Neural cell (in vitro differentiated cells): ENCODE measurements around the gene UBE2H. TPM values are rescaled to one million over a fixed set of nuclear protein-coding genes. Genes with fewer than 3 reads are reported as not detected.

ENCODE experiments used
- H2AFZ ChIP-seq: fragments of 200-600, 300-800 bp; sonication (generic), shearing (Covaris generic); 2 replicates; pipeline ENCODE4 v1.6.0; 2014; ENCODE audit warnings: low read depth, mild to moderate bottlenecking, antibody characterized with exemption, low read length, moderate library complexity
- H3F3A ChIP-seq: fragments of 200-600 bp; shearing (Covaris generic); 2 replicates; pipeline ENCODE4 v1.6.1; 2016; ENCODE audit warnings: mild to moderate bottlenecking, moderate library complexity, mixed read lengths, antibody characterized with exemption, low read length; ENCODE audit not compliant: insufficient read depth, poor library complexity, severe bottlenecking
- H3K27ac ChIP-seq: fragments of 200-600, 300-800 bp; sonication (generic), shearing (Covaris generic); 2 replicates; pipeline ENCODE4 v1.5.1; 2014; ENCODE audit warnings: mild to moderate bottlenecking, low read length, moderate library complexity
- H3K27me3 ChIP-seq: fragments of 300-800, 200-600 bp; sonication (generic), shearing (Covaris generic); 2 replicates; pipeline ENCODE4 v1.6.0; 2014; ENCODE audit warnings: mild to moderate bottlenecking, low read depth, low read length, moderate library complexity; ENCODE audit not compliant: insufficient read depth
- H3K36me3 ChIP-seq: fragments of 300-800, 200-600 bp; sonication (generic), shearing (Covaris generic); 2 replicates; pipeline ENCODE4 v1.5.1; 2014; ENCODE audit warnings: mild to moderate bottlenecking, antibody characterized with exemption, low read length, moderate library complexity; ENCODE audit not compliant: insufficient read depth
- H3K4me2 ChIP-seq: fragments of 300-800, 200-600 bp; sonication (generic), shearing (Covaris generic); 2 replicates; pipeline ENCODE4 v1.6.0; 2014; ENCODE audit warnings: mild to moderate bottlenecking, low read length
- H3K4me3 ChIP-seq: fragments of 300-800, 200-600 bp; sonication (generic), shearing (Covaris generic); 2 replicates; pipeline ENCODE4 v1.5.1; 2014; ENCODE audit warnings: mild to moderate bottlenecking, low read length, moderate library complexity
- H3K79me2 ChIP-seq: fragments of 200-600 bp; shearing (Covaris generic); replicated peaks from 2 replicates; pipeline ENCODE4 v1.6.0; 2014; ENCODE audit warnings: mild to moderate bottlenecking, low read length, moderate library complexity; ENCODE audit not compliant: insufficient read depth
- H3K9ac ChIP-seq: fragments of 300-800, 200-600 bp; sonication (generic), shearing (Covaris generic); 2 replicates; pipeline ENCODE4 v1.6.1; 2016; ENCODE audit warnings: mild to moderate bottlenecking, low read length, mixed read lengths
- H3K9me2 ChIP-seq: fragments of 200-600 bp; shearing (Covaris generic); 2 replicates; pipeline ENCODE4 v1.6.1; 2016; ENCODE audit warnings: mild to moderate bottlenecking, low read length, mixed read lengths; ENCODE audit not compliant: insufficient read depth
- H3K9me3 ChIP-seq: fragments of 200-600, 300-800 bp; sonication (generic), shearing (Covaris generic); 2 replicates; pipeline ENCODE4 v1.6.1; 2016; ENCODE audit warnings: mild to moderate bottlenecking, mixed run types, low read length, moderate library complexity, mixed read lengths
- H4K20me1 ChIP-seq: fragments of 200-600 bp; shearing (Covaris generic); 2 replicates; pipeline ENCODE4 v1.6.1; 2016; ENCODE audit warnings: mild to moderate bottlenecking, mixed run types; ENCODE audit not compliant: insufficient read depth
- EP300 ChIP-seq: fragments of 450-650 bp; conservative IDR thresholded peaks from 2 replicates; pipeline ENCODE4 v1.6.1; 2014; ENCODE audit warnings: antibody characterized with exemption, mild to moderate bottlenecking, moderate library complexity; ENCODE audit not compliant: poor library complexity, severe bottlenecking
- EZH2 ChIP-seq: fragments of 200-600, 300-800 bp; shearing (Covaris generic), sonication (generic); IDR thresholded peaks from 2 replicates; pipeline ENCODE4 v1.6.1; 2014; ENCODE audit warnings: antibody characterized with exemption, low read length, borderline replicate concordance, mild to moderate bottlenecking; ENCODE audit not compliant: insufficient read depth, poor library complexity, severe bottlenecking
- MXI1 ChIP-seq: fragments of 450-650 bp; conservative IDR thresholded peaks from 2 replicates; pipeline ENCODE4 v1.6.1; 2014; ENCODE audit warnings: antibody characterized with exemption, mild to moderate bottlenecking; ENCODE audit not compliant: poor library complexity, severe bottlenecking
- POLR2AphosphoS5 ChIP-seq: IDR thresholded peaks from 2 replicates; pipeline ENCODE4 v1.6.1; 2012
- RAD21 ChIP-seq: fragments of 450-650 bp; conservative IDR thresholded peaks from 2 replicates; pipeline ENCODE4 v1.6.1; 2014; ENCODE audit warnings: antibody characterized with exemption, mild to moderate bottlenecking, moderate library complexity
- SMC3 ChIP-seq: fragments of 450-650 bp; conservative IDR thresholded peaks from 2 replicates; pipeline ENCODE4 v1.6.1; 2014; ENCODE audit warnings: antibody characterized with exemption, mild to moderate bottlenecking, moderate library complexity; ENCODE audit not compliant: poor library complexity
- TAF1 ChIP-seq: IDR thresholded peaks from 2 replicates; pipeline ENCODE4 v1.6.1; 2012; ENCODE audit warnings: low read depth
- polyA plus RNA-seq: library from polyadenylated mRNA; depleted of rRNA; stranded (reverse); fragments of >200 nt; gene quantifications from 2 replicates; pipeline ENCODE4 v1.2.3, GENCODE V29; 2014
- TF ChIP-seq, protein P1 (sequence below): IDR thresholded peaks from 2 replicates; pipeline ENCODE4 v1.6.1; 2012; ENCODE audit warnings: borderline replicate concordance
- TF ChIP-seq, protein P2 (sequence below): fragments of 450-650 bp; IDR thresholded peaks from 2 replicates; pipeline ENCODE4 v1.5.1; 2014; ENCODE audit warnings: antibody characterized with exemption, mild to moderate bottlenecking, moderate library complexity; ENCODE audit not compliant: poor library complexity, severe bottlenecking

UBE2H gene
- polyA plus RNA-seq, 1 donor from 2014 or later: 96.1 TPM

DNA sequence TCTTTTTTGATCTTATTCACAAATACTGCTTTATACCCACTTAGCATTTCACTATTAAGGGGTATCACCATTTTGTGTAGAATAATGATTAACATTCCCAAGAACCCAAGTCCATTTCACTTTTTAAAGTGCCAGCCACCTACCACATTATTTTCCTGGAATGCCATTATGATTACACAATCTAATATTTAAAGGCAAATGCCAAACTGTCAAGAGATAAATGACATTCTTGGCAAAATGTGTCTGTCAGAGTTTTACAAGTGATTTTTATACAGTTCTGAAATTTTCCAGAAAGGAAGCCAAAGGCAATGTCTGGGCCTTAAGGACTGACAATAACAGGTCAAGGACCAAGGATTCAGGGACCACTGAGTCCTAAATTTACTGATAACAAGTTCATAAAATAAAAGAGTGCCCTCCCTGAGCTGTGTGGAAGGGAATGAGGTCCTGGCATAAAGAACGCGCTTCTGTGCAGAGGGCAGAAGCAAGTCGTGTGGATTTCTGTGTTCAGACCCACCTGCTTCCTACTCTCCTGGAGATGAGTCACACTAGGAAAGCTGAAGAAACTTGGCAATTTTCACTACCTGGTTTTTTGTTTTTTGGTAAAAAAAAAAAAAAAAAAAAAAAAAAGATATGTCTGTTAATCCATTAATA is 66.5 kb downstream of the UBE2H start:
- no peaks in the 10 kb centered on the region for H4K20me1 ChIP-seq

DNA sequence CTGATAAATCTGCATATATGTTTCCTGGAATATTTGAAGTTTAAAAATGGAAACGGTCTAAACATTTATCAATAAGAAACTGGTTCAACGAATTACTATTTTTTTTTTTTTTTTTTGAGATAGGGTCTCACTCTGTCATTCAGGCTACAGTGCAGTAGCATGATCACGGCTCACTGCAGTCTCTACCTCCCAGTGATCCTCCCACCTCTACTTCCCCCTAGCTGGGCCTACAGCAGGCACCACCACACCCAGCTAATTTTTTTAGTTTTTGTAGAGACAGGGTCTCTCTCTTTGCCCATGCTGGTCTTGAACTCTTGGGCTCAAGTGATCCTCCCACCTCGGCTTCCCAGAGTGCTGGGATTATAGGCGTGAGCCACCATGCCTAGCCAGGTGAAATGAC is 68.3 kb downstream of the UBE2H start:
- H3K27me3 ChIP-seq: no peaks in the 10 kb centered on the region
- no peaks in the 10 kb centered on the region for H4K20me1 ChIP-seq
- H3K9me3 ChIP-seq: no peaks in the 10 kb centered on the region
- no peak for TF ChIP-seq TAF1
- TF ChIP-seq POLR2AphosphoS5: no peak
- no peak for TF ChIP-seq EP300
- TF ChIP-seq, protein P1, sequence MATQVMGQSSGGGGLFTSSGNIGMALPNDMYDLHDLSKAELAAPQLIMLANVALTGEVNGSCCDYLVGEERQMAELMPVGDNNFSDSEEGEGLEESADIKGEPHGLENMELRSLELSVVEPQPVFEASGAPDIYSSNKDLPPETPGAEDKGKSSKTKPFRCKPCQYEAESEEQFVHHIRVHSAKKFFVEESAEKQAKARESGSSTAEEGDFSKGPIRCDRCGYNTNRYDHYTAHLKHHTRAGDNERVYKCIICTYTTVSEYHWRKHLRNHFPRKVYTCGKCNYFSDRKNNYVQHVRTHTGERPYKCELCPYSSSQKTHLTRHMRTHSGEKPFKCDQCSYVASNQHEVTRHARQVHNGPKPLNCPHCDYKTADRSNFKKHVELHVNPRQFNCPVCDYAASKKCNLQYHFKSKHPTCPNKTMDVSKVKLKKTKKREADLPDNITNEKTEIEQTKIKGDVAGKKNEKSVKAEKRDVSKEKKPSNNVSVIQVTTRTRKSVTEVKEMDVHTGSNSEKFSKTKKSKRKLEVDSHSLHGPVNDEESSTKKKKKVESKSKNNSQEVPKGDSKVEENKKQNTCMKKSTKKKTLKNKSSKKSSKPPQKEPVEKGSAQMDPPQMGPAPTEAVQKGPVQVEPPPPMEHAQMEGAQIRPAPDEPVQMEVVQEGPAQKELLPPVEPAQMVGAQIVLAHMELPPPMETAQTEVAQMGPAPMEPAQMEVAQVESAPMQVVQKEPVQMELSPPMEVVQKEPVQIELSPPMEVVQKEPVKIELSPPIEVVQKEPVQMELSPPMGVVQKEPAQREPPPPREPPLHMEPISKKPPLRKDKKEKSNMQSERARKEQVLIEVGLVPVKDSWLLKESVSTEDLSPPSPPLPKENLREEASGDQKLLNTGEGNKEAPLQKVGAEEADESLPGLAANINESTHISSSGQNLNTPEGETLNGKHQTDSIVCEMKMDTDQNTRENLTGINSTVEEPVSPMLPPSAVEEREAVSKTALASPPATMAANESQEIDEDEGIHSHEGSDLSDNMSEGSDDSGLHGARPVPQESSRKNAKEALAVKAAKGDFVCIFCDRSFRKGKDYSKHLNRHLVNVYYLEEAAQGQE: no peak
- TF ChIP-seq EZH2: no peak
- TF ChIP-seq RAD21: no peak
- TF ChIP-seq, protein P2, sequence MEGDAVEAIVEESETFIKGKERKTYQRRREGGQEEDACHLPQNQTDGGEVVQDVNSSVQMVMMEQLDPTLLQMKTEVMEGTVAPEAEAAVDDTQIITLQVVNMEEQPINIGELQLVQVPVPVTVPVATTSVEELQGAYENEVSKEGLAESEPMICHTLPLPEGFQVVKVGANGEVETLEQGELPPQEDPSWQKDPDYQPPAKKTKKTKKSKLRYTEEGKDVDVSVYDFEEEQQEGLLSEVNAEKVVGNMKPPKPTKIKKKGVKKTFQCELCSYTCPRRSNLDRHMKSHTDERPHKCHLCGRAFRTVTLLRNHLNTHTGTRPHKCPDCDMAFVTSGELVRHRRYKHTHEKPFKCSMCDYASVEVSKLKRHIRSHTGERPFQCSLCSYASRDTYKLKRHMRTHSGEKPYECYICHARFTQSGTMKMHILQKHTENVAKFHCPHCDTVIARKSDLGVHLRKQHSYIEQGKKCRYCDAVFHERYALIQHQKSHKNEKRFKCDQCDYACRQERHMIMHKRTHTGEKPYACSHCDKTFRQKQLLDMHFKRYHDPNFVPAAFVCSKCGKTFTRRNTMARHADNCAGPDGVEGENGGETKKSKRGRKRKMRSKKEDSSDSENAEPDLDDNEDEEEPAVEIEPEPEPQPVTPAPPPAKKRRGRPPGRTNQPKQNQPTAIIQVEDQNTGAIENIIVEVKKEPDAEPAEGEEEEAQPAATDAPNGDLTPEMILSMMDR: no peak
- no peak for TF ChIP-seq SMC3
- no peak for TF ChIP-seq MXI1
- H3K9me2 ChIP-seq: no peaks in the 10 kb centered on the region
- H3K79me2 ChIP-seq: peaks cover 19% of the 10 kb centered on the region
- H3K4me3 ChIP-seq: no peak overlapping the region
- H3K9ac ChIP-seq: no peak overlapping the region
- no peaks in the 10 kb centered on the region for H3K36me3 ChIP-seq
- no peak overlapping the region for H2AFZ ChIP-seq
- H3K27ac ChIP-seq: no peak overlapping the region
- H3F3A ChIP-seq: no peaks in the 10 kb centered on the region
- no peak overlapping the region for H3K4me2 ChIP-seq

More for the DNA sequence above, 66.5 kb downstream of the UBE2H start:
- no peak overlapping the region for H3K9ac ChIP-seq
- H3K27me3 ChIP-seq: no peaks in the 10 kb centered on the region
- H3F3A ChIP-seq: no peaks in the 10 kb centered on the region
- no peaks in the 10 kb centered on the region for H3K9me2 ChIP-seq
- TF ChIP-seq EZH2: no peak
- TF ChIP-seq, protein P1: no peak
- TF ChIP-seq EP300: peak; percentile 64
- TF ChIP-seq, protein P2: no peak
- no peak for TF ChIP-seq MXI1
- peaks cover 25% of the 10 kb centered on the region for H3K79me2 ChIP-seq
- H3K4me2 ChIP-seq: no peak overlapping the region
- no peak overlapping the region for H3K27ac ChIP-seq
- no peaks in the 10 kb centered on the region for H3K9me3 ChIP-seq
- no peak overlapping the region for H3K4me3 ChIP-seq
- no peaks in the 10 kb centered on the region for H3K36me3 ChIP-seq
- H2AFZ ChIP-seq: no peak overlapping the region
